Memory B cell (primary cell): ENCODE data around the gene CCDC126.
"Not testable (repeated sequence)": the region's sequence is repeated elsewhere in the genome, so short reads cannot be mapped to it uniquely, and the experiment has no call there.

Experiments
- ATAC-seq: fragments of 150-1000 bp; cut with Tn5 transposase; 2 replicates; pipeline ENCODE4 v1.10.0; 2021; ENCODE audit warnings: low read depth, mild to moderate bottlenecking, moderate library complexity
- DNase-seq, 2 donors: peaks; one replicate each; pipeline ENCODE4 v3.0.0; 2022; ENCODE audit warnings: low spot score in 2 of 2
- H3K27ac Mint-ChIP-seq: one replicate; pipeline ENCODE4 v1.8.0; 2022; ENCODE audit warnings: mild to moderate bottlenecking, moderate library complexity, mixed read lengths
- H3K27me3 Mint-ChIP-seq: one replicate; pipeline ENCODE4 v1.8.0; 2022; ENCODE audit warnings: mixed read lengths
- H3K36me3 Mint-ChIP-seq: one replicate; pipeline ENCODE4 v1.8.0; 2022; ENCODE audit warnings: mild to moderate bottlenecking, mixed read lengths
- H3K4me1 Mint-ChIP-seq: one replicate; pipeline ENCODE4 v1.8.0; 2022; ENCODE audit warnings: mixed read lengths
- H3K4me3 Mint-ChIP-seq: one replicate; pipeline ENCODE4 v1.8.0; 2022; ENCODE audit warnings: mild to moderate bottlenecking, moderate library complexity, mixed read lengths
- H3K9me3 Mint-ChIP-seq: one replicate; pipeline ENCODE4 v1.8.0; 2022; ENCODE audit warnings: mixed read lengths

CCDC126 gene

DNA sequence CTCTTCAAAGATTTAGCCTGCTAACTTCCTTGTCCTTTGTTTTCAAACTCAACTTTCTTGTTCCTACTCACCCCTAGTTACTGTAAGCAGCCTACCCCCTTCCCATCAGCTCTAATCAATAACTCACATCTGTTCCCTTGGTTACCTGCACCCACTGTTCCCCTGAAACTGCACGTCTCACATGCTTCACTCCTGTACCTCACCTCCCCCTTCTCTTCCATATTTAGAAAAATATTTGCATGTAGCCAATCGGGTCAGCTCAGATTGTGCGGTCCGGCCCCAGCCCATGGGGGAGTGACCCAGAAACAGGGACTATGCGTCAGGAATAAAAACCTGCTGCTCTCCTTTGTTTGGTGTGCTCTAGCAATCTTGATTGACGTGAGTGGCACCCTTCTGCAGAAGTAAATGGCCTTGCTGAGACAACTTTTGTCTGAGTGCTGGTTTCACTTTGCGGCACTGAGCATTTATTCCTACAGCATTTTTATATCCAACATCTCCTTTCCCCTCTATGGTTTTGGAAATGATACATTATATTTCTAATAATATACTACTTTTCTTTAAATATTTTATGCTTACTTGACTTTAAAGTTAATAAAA, 61.7 kb downstream of the CCDC126 start:
- Mint-ChIP-seq H3K36me3 (peaks cover 2% of the 10 kb centered on the region), H3K9me3 (peaks cover 21% of the 10 kb centered on the region)
- ATAC-seq = no peak

GRCh38 chr7:23661385-23661784, 64.2 kb downstream of the CCDC126 start:
- DNase-seq = no peak
- H3K4me3 Mint-ChIP-seq = no peak overlapping the region
- H3K4me1 Mint-ChIP-seq = no peaks in the 10 kb centered on the region
- H3K27me3 Mint-ChIP-seq = no peaks in the 10 kb centered on the region
- peaks cover 16% of the 10 kb centered on the region for H3K9me3 Mint-ChIP-seq
- ATAC-seq = no peak
- H3K36me3 Mint-ChIP-seq = no peaks in the 10 kb centered on the region
- no peak overlapping the region for H3K27ac Mint-ChIP-seq

More for the DNA sequence above, 61.7 kb downstream of the CCDC126 start:
- no peak overlapping the region for H3K4me3 Mint-ChIP-seq
- H3K27me3 Mint-ChIP-seq = no peaks in the 10 kb centered on the region
- no peak for DNase-seq
- H3K4me1 Mint-ChIP-seq = no peaks in the 10 kb centered on the region
- no peak overlapping the region for H3K27ac Mint-ChIP-seq

DNA sequence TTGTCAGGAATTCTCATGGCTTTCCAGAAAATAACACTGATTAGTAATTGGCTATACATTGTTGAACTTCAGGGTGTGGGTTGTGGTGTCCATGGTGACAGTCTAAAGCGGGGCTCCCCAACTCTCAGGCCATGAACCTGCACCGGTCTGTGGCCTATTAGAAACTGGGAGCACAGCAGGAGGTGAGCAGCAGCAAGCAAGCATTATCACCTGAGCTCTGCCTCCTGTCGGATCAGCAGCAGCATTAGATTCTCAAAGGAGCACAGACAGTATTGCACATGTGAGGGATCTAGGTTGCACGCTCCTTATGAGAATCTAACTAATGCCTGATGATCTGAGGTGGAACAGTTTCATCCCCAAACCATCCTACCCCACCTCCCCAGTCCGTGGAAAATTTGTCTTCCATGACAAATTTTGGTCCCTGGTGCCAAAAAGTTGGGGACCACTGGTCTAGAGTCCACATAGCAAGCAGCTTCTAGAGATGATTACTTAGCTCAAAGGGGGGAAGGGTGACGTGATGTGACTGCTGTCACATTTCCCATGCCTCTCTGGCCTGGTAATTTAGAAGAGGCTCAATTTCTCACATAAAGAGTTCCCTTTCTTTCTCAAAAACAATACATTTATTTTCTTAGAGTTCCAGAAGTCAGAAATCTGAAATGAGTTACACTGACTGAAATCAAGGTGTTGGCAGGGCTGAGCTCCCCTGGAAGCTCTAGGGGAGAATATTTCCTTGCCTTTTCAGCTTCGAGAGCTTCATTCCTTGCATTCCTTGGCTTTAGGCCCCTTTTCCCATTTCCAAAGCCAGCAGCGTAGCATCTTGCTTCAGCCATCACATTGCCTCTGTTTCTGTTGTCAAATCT, 65.2 kb downstream of the CCDC126 start:
- no peak overlapping the region for H3K4me3 Mint-ChIP-seq
- no peaks in the 10 kb centered on the region for H3K4me1 Mint-ChIP-seq
- H3K9me3 Mint-ChIP-seq = peaks cover 11% of the 10 kb centered on the region
- DNase-seq (no peak), ATAC-seq (no peak)
- H3K27ac Mint-ChIP-seq = no peak overlapping the region
- H3K36me3 Mint-ChIP-seq = no peaks in the 10 kb centered on the region
- H3K27me3 Mint-ChIP-seq = peaks cover 2% of the 10 kb centered on the region

GRCh38 chr7:23662984-23663313, 65.8 kb downstream of the CCDC126 start:
- no peaks in the 10 kb centered on the region for H3K36me3 Mint-ChIP-seq
- H3K27me3 Mint-ChIP-seq = peaks cover 2% of the 10 kb centered on the region
- DNase-seq (no peak), ATAC-seq (no peak)
- no peaks in the 10 kb centered on the region for H3K4me1 Mint-ChIP-seq
- H3K4me3 Mint-ChIP-seq = no peak overlapping the region
- no peak overlapping the region for H3K27ac Mint-ChIP-seq
- peaks cover 11% of the 10 kb centered on the region for H3K9me3 Mint-ChIP-seq

GRCh38 chr7:23664122-23664521, 66.9 kb downstream of the CCDC126 start:
- Mint-ChIP-seq H3K4me3 (no peak overlapping the region), H3K9me3 (peaks cover 6% of the 10 kb centered on the region), H3K4me1 (no peaks in the 10 kb centered on the region), H3K27me3 (peaks cover 2% of the 10 kb centered on the region), H3K27ac (no peak overlapping the region), H3K36me3 (no peaks in the 10 kb centered on the region)
- DNase-seq (no peak), ATAC-seq (no peak)

- Mint-ChIP-seq H3K27me3 (no peaks in the 10 kb centered on the region), H3K36me3 (no peaks in the 10 kb centered on the region), H3K9me3 (no peaks in the 10 kb centered on the region), H3K27ac (no peak overlapping the region), H3K4me3 (no peak overlapping the region), H3K4me1 (no peaks in the 10 kb centered on the region)
- DNase-seq (no peak), ATAC-seq (no peak)
Observed at GRCh38 chr7:23672033-23672432, 74.9 kb downstream of the CCDC126 start.

- Mint-ChIP-seq H3K4me1 (peaks cover 3% of the 10 kb centered on the region), H3K27me3 (no peaks in the 10 kb centered on the region), H3K4me3 (peak within 1 kb of the TSS; percentile 88), H3K36me3 (no peaks in the 10 kb centered on the region), H3K27ac (peak within 1 kb of the TSS; percentile 72), H3K9me3 (no peaks in the 10 kb centered on the region)
- peak; percentile 96 for ATAC-seq
- peak; percentile 61 to 67 for DNase-seq
Observed at GRCh38 chr7:23679898-23680413, 82.8 kb downstream of the CCDC126 start, which contains the start of gene FAM221A. FAM221A (plus strand) TSS chr7:23680199; CDS start chr7:23680219, 20 bp downstream.

GRCh38 chr7:23680414-23681405, 83.5 kb downstream of the CCDC126 start:
- ATAC-seq (peak; percentile 20), DNase-seq (peak in 1 of 2 donors; percentile 6)
- peak overlapping the region; percentile 88 for H3K4me3 Mint-ChIP-seq
- peak overlapping the region; percentile 72 for H3K27ac Mint-ChIP-seq
- no peaks in the 10 kb centered on the region for H3K9me3 Mint-ChIP-seq
- H3K27me3 Mint-ChIP-seq = no peaks in the 10 kb centered on the region
- H3K4me1 Mint-ChIP-seq = peaks cover 3% of the 10 kb centered on the region
- H3K36me3 Mint-ChIP-seq = no peaks in the 10 kb centered on the region

- H3K27me3 Mint-ChIP-seq, H3K4me1 Mint-ChIP-seq, H3K9me3 Mint-ChIP-seq, H3K27ac Mint-ChIP-seq, ATAC-seq, H3K4me3 Mint-ChIP-seq, DNase-seq, H3K36me3 Mint-ChIP-seq: not testable (repeated sequence)
Observed at GRCh38 chr7:23684041-23684440, 86.9 kb downstream of the CCDC126 start.

- peak overlapping the region; percentile 63 for H3K27ac Mint-ChIP-seq
Observed at GRCh38 chr7:23685731-23686130, 88.5 kb downstream of the CCDC126 start.

GRCh38 chr7:23687011-23687410, 89.8 kb downstream of the CCDC126 start:
- H3K4me1 Mint-ChIP-seq = no peaks in the 10 kb centered on the region
- ATAC-seq (no peak), DNase-seq (no peak)
- no peaks in the 10 kb centered on the region for H3K27me3 Mint-ChIP-seq
- no peak overlapping the region for H3K27ac Mint-ChIP-seq
- H3K4me3 Mint-ChIP-seq = no peak overlapping the region
- no peaks in the 10 kb centered on the region for H3K9me3 Mint-ChIP-seq
- H3K36me3 Mint-ChIP-seq = peaks cover 9% of the 10 kb centered on the region

More at GRCh38 chr7:23685731-23686130, 88.5 kb downstream of the CCDC126 start:
- ATAC-seq (no peak), DNase-seq (no peak)
- no peaks in the 10 kb centered on the region for H3K27me3 Mint-ChIP-seq
- H3K4me3 Mint-ChIP-seq = no peak overlapping the region
- no peaks in the 10 kb centered on the region for H3K9me3 Mint-ChIP-seq
- peaks cover 1% of the 10 kb centered on the region for H3K4me1 Mint-ChIP-seq
- H3K36me3 Mint-ChIP-seq = peaks cover 4% of the 10 kb centered on the region

DNA sequence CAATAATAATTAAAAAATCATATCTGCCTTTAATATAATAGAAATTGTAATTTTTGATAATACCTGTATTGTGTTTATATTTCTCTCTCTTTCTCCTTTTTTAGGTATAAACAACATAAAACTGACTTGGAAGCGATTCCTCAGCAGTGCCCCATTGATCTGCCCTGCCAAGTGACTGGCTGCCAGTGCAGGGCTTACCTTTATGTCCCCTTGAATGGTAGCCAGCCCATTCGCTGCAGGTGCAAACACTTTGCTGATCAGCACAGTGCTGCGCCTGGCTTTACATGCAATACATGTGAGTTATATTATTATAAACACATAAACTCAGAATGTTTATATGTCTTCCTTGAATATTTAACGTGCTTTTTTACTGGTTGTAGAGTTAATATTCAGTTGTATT, 92.0 kb downstream of the CCDC126 start:
- H3K36me3 Mint-ChIP-seq = peaks cover 19% of the 10 kb centered on the region
- no peaks in the 10 kb centered on the region for H3K4me1 Mint-ChIP-seq

GRCh38 chr7:23691320-23691719, 94.1 kb downstream of the CCDC126 start:
- no peaks in the 10 kb centered on the region for H3K9me3 Mint-ChIP-seq
- DNase-seq (no peak), ATAC-seq (no peak)
- H3K27me3 Mint-ChIP-seq = no peaks in the 10 kb centered on the region
- H3K36me3 Mint-ChIP-seq = peaks cover 24% of the 10 kb centered on the region
- H3K27ac Mint-ChIP-seq = no peak overlapping the region
- no peak overlapping the region for H3K4me3 Mint-ChIP-seq
- H3K4me1 Mint-ChIP-seq = no peaks in the 10 kb centered on the region

More for the DNA sequence above, 92.0 kb downstream of the CCDC126 start:
- H3K4me3 Mint-ChIP-seq = no peak overlapping the region
- no peaks in the 10 kb centered on the region for H3K27me3 Mint-ChIP-seq
- ATAC-seq (no peak), DNase-seq (no peak)
- no peaks in the 10 kb centered on the region for H3K9me3 Mint-ChIP-seq
- no peak overlapping the region for H3K27ac Mint-ChIP-seq
